Central memory CD8-positive, alpha-beta T cell (primary cell): ENCODE measurements around the gene CYYR1.
"Not testable (repeated sequence)": the region's sequence is repeated elsewhere in the genome, so short reads cannot be mapped to it uniquely, and the experiment has no call there.

Experiments
- ATAC-seq: fragments of 150-1000 bp; cut with Tn5 transposase; replicated peaks from 2 replicates; pipeline ENCODE4 v1.10.0; 2022; ENCODE audit warnings: mild to moderate bottlenecking, moderate FRiP score, moderate number of reproducible peaks; ENCODE audit not compliant: poor library complexity, severe bottlenecking; ENCODE audit errors: extremely low read depth
- DNase-seq, 2 donors: peaks; one replicate each; pipeline ENCODE4 v3.0.0; 2021; ENCODE audit warnings: low spot score in 2 of 2
- H3K27ac Mint-ChIP-seq: one replicate; pipeline ENCODE4 v1.8.0; 2022; ENCODE audit warnings: low read depth, mild to moderate bottlenecking, moderate library complexity, mixed read lengths
- H3K27me3 Mint-ChIP-seq: one replicate; pipeline ENCODE4 v1.8.0; 2022; ENCODE audit warnings: mixed read lengths
- H3K36me3 Mint-ChIP-seq: one replicate; pipeline ENCODE4 v1.8.0; 2022; ENCODE audit warnings: mild to moderate bottlenecking, moderate library complexity, mixed read lengths; ENCODE audit not compliant: insufficient read depth
- H3K4me1 Mint-ChIP-seq: one replicate; pipeline ENCODE4 v1.8.0; 2022; ENCODE audit warnings: mixed read lengths
- H3K4me3 Mint-ChIP-seq: one replicate; pipeline ENCODE4 v1.8.0; 2022; ENCODE audit warnings: mild to moderate bottlenecking, moderate library complexity, mixed read lengths
- H3K9me3 Mint-ChIP-seq: one replicate; pipeline ENCODE4 v1.8.0; 2022; ENCODE audit warnings: mixed read lengths

CYYR1 gene

DNA sequence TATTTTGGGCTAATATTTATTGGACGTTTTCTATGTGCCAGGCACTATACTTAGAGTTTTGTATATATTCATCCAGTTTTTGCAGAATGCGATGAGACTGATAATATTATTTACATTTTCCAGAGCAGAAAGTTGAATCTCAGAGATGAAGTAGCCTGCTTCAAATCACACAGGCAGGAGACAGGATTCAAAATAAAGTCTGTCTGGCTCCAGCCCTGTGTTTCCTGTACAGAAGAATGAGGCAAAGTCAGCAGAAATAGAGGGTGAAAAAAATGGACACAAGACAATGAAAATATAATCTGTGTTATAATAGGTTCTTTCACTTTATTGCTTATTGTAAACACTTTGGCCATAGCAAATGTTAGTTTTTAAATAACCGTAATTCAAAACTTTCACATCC lies 107.2 kb downstream of the CYYR1 start:
- no peak overlapping the region for H3K27ac Mint-ChIP-seq
- no peak overlapping the region for H3K4me3 Mint-ChIP-seq
- ATAC-seq (no peak), DNase-seq (no peak)
- no peaks in the 10 kb centered on the region for H3K27me3 Mint-ChIP-seq
- peaks cover 19% of the 10 kb centered on the region for H3K9me3 Mint-ChIP-seq
- H3K4me1 Mint-ChIP-seq, result no peaks in the 10 kb centered on the region
- no peaks in the 10 kb centered on the region for H3K36me3 Mint-ChIP-seq

DNA sequence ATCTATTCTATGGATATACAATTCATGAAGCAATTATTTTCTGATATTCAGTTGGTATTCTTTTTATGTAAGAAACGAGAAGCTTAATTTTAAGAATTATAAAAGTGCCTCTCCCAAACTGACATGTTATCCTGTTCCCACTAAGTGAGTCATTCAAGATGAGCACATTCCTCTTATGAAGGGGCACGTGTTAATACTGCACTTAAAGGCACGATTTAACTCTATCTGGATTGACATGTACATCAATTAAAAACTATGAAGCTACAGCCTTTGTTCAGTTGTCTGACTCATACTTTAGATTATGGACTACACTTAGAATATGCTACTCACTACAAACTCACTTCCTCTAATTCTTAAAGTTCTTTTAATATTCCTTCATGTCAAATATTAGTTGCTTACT lies 111.6 kb downstream of the CYYR1 start:
- Mint-ChIP-seq H3K4me1 (no peaks in the 10 kb centered on the region), H3K4me3 (no peak overlapping the region), H3K9me3 (peaks cover 24% of the 10 kb centered on the region), H3K36me3 (no peaks in the 10 kb centered on the region), H3K27me3 (no peaks in the 10 kb centered on the region), H3K27ac (no peak overlapping the region)
- ATAC-seq (no peak), DNase-seq (no peak)

DNA sequence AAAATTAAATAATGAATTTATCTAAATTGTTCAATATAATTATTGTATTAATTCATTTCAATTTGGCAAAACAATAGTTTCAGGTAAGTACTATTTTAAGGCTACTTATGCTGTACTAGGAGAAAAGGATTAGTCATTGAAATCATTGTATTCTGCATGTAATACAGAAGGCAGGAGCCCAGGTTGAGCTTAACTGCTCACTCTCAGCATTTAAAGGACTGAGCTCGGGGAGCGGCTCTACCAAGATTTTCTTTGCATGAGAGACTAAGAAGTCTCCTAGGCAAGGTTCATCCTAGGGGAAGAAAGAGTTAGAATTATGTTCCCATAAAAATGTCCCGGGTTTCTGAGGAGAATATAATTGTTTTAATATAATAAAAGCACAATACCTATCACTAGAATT lies 112.5 kb downstream of the CYYR1 start:
- H3K27ac Mint-ChIP-seq, result no peak overlapping the region
- no peaks in the 10 kb centered on the region for H3K4me1 Mint-ChIP-seq
- ATAC-seq, result no peak
- no peaks in the 10 kb centered on the region for H3K36me3 Mint-ChIP-seq
- H3K27me3 Mint-ChIP-seq, result no peaks in the 10 kb centered on the region
- no peak for DNase-seq
- peaks cover 24% of the 10 kb centered on the region for H3K9me3 Mint-ChIP-seq
- no peak overlapping the region for H3K4me3 Mint-ChIP-seq

DNA sequence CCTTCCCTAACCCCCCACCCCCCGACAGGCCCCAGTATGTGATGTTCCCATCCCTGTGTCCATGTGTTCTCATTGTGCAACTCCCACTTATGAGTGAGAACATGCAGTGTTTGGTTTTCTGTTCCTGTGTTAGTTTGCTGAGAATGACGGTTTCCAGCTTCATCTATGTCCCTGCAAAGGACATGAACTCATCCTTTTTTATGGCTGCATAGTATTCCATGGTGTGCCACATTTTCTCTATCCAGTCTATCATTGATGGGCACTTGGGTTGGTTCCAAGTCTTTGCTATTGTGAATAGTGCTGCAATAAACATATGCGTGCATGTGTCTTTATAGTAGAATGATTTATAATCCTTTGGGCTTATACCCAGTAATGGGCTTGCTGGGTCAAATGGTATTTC lies 114.2 kb downstream of the CYYR1 start:
- H3K4me3 Mint-ChIP-seq, DNase-seq, H3K27ac Mint-ChIP-seq, ATAC-seq, H3K36me3 Mint-ChIP-seq, H3K27me3 Mint-ChIP-seq, H3K4me1 Mint-ChIP-seq: not testable (repeated sequence)
- H3K9me3 Mint-ChIP-seq, result peaks cover 24% of the 10 kb centered on the region

DNA sequence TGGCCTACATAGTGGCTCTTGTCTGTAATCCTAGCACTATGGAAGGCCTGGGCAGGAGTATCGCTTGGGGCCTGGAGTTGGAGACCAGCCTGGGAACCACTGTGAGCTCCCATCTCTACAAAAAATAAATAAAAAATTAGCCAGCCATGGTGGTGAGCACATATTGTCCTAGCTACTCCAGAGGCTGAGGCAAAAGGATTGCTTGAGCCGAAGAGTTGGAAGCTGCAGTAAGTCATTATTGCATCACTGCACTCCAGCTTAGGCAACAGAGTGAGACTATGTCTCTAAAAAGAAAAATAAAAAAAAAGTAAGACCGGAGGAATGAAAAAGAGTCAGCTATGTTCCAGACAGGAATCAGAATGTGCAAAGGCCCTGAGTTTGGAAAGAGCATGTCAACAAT lies 115.3 kb downstream of the CYYR1 start:
- Mint-ChIP-seq H3K9me3 (peaks cover 24% of the 10 kb centered on the region), H3K36me3 (no peaks in the 10 kb centered on the region), H3K27me3 (no peaks in the 10 kb centered on the region), H3K4me3 (no peak overlapping the region), H3K4me1 (no peaks in the 10 kb centered on the region), H3K27ac (no peak overlapping the region)
- ATAC-seq (no peak), DNase-seq (no peak)

DNA sequence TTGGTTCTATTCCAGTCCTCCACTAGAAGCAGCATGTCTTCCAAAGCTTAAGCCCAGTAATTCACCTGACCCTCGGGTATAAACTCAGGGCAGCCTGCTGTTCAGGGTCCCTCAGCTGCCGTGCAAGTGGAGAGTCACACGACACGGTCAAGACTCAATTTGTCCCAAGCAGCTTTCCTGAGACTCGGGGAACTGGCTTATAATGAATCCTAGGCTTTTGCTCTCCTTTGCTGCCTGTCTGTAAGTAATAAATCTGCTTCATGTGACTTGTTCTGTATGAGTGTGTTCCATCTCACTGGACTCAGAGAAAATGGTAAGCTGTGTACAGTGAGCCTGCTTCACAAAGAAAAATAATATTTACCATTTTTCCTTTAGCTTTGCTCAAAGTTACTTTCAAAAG lies 119.8 kb downstream of the CYYR1 start:
- Mint-ChIP-seq H3K9me3 (peaks cover 10% of the 10 kb centered on the region), H3K27ac (no peak overlapping the region), H3K4me3 (no peak overlapping the region), H3K36me3 (no peaks in the 10 kb centered on the region), H3K27me3 (no peaks in the 10 kb centered on the region), H3K4me1 (no peaks in the 10 kb centered on the region)
- DNase-seq (no peak), ATAC-seq (no peak)

DNA sequence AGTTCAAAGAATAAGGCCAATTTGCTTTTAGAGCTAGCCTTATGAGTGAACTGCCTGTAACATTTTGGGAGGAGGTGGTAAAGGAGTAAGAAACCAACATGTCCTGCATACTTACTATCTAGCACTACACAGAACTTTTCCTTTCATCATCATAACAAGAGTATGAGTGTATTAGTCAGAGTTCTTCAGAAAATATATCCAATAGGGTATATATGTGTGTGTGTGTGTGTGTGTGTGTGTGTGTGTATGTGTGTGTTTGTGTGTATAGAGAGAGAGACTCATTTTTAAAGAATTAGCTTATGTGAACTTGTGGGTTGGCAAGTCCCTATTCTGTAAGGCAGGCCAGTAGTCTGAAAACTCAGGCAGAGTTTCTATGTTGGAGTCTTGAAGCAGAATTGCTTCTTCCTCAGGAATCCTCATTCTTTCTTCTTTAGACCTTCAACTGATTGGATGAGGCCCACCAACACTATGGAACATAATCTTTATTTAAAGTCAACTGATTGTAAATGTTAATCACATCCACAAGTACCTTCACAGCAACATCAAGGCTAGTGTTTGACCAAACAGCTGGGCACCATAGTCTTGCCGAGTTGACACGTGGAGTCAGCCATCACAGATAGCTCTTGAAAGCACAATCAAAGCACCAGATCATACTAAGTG lies 121.9 kb downstream of the CYYR1 start:
- Mint-ChIP-seq H3K9me3 (peaks cover 6% of the 10 kb centered on the region), H3K4me3 (no peak overlapping the region), H3K36me3 (no peaks in the 10 kb centered on the region), H3K27ac (no peak overlapping the region), H3K27me3 (no peaks in the 10 kb centered on the region), H3K4me1 (no peaks in the 10 kb centered on the region)
- DNase-seq (no peak), ATAC-seq (no peak)

DNA sequence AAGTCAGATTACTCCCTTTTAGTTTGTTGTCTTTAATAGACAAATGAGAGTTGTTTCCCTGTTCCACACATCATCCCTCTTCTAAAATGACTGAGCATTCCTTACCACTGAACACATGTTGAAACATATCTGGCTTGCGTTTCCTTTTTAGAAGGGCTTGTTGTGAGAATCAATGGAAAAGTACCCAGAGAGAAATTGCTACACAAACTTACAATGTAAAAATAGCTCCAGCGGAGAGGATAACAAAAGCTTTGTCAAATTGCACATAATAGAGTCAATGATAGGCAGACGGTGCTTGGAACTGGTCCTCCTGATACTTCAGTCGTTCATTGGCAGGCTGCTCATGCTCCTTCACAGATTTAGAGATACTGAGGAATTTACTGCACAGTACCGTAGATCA lies 123.9 kb downstream of the CYYR1 start:
- Mint-ChIP-seq H3K27me3 (no peaks in the 10 kb centered on the region), H3K9me3 (peaks cover 6% of the 10 kb centered on the region), H3K36me3 (no peaks in the 10 kb centered on the region), H3K4me3 (no peak overlapping the region), H3K27ac (no peak overlapping the region), H3K4me1 (no peaks in the 10 kb centered on the region)
- ATAC-seq (no peak), DNase-seq (no peak)

DNA sequence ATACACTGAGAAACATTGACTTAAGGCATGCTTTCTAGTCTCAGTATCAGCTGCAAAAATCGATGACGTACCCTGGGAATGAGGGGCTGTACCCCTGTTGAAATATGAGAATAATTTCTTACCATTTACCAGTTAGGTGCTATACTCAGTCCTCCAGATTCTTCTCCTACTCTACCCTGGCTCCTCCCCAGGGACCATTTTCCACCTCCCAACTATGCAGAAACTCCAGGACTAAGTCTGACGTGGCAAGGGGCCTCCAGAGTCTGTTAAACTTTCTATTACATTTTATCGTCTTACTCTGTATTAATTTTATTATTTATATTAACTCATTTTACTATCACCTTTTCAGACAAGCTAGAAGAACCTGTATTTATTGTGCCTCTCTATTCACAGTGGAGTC lies 124.3 kb downstream of the CYYR1 start:
- DNase-seq, result no peak

DNA sequence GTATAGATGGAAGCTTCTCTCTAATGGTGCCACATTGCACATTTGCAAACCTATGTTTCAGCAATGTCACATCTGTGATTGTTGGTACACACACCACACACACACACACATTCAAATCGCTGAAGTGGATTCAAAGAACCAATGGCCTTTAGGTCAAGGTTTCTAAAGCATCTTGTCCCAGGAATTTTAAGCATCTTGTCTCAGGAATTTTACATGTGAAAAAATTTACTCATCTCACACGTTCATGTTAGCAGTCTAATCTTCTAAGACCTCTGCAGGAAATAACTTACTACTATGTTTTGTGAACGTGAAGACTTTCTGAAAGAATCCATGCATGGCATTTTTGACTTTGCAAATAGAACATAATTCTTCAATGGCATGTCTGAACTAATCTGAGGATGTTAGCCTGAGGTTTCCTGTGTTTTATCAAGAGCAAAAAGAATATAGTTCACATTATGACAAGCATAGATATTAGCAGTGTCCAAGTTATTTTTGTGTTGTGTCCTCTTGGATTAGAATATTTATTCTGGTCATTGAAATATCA lies 125.1 kb downstream of the CYYR1 start:
- no peak for DNase-seq
- no peak overlapping the region for H3K27ac Mint-ChIP-seq
- no peaks in the 10 kb centered on the region for H3K27me3 Mint-ChIP-seq
- no peak overlapping the region for H3K4me3 Mint-ChIP-seq
- H3K36me3 Mint-ChIP-seq, result no peaks in the 10 kb centered on the region
- H3K9me3 Mint-ChIP-seq, result peaks cover 6% of the 10 kb centered on the region
- no peak for ATAC-seq
- H3K4me1 Mint-ChIP-seq, result no peaks in the 10 kb centered on the region

More for the DNA sequence above, 124.3 kb downstream of the CYYR1 start:
- H3K36me3 Mint-ChIP-seq, result no peaks in the 10 kb centered on the region
- no peak overlapping the region for H3K4me3 Mint-ChIP-seq
- no peak for ATAC-seq
- no peaks in the 10 kb centered on the region for H3K27me3 Mint-ChIP-seq
- peaks cover 6% of the 10 kb centered on the region for H3K9me3 Mint-ChIP-seq
- H3K27ac Mint-ChIP-seq, result no peak overlapping the region
- no peaks in the 10 kb centered on the region for H3K4me1 Mint-ChIP-seq

DNA sequence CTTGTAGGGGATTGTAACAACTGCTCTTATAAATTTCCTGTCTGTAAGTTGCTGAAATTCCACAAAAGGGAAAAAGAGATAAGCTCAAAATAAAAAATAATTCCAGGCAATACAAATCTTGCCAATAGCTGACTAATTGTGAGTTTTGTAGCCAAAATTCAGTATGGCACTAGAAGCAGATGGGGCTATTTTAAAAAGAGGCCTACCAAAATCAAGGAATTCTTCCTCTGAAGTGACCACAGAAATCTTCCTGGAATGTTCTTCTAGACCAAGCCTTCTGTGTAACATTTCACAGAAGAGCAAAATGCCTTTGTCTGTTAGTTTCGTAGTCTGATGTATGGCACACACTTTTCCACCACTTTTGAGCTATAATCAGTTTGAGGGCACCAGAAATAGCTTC lies 127.6 kb downstream of the CYYR1 start:
- Mint-ChIP-seq H3K9me3 (peaks cover 6% of the 10 kb centered on the region), H3K36me3 (no peaks in the 10 kb centered on the region), H3K4me1 (no peaks in the 10 kb centered on the region), H3K27me3 (no peaks in the 10 kb centered on the region), H3K27ac (no peak overlapping the region), H3K4me3 (no peak overlapping the region)
- DNase-seq (no peak), ATAC-seq (no peak)

DNA sequence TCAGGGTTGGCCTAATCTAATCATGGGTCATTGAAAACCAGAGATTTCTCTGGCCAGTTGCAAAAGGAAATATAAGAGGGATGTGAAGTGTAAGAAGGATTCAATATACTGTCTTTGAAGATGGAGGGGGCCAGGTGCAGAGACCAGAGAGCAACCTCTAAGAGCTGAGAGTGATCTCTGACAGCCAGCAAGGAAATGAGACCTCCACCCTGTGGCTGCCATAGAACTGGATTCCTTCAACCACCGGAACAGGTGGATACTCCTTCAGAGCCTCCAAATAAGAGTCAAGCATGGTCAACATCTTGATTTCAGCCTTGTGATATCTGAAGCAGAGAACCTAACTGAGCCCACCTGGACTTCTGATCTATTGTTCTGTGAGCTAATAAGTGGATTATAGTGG lies 128.4 kb downstream of the CYYR1 start:
- Mint-ChIP-seq H3K4me3 (no peak overlapping the region), H3K4me1 (no peaks in the 10 kb centered on the region), H3K27ac (no peak overlapping the region), H3K36me3 (no peaks in the 10 kb centered on the region), H3K9me3 (peaks cover 6% of the 10 kb centered on the region), H3K27me3 (no peaks in the 10 kb centered on the region)
- DNase-seq (no peak), ATAC-seq (no peak)

DNA sequence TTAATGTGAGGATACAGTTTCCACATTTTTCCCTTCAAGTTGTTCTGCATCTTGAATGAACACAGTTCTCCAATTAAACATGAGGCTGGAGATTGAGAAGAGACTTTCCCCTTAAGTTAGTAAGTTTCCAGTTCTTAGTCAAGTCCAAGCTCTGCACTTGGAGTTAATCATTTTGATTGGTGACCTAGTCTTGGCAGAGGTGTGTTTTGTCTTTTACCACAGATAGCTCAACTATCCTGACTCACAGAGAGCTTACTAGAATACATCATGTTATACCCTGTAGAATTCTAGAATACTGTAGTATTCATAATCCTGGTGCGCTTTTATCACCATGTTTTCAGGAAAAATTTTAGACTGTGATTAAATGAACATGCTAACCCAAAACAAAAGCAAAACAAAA lies 129.2 kb downstream of the CYYR1 start:
- H3K9me3 Mint-ChIP-seq, result peaks cover 8% of the 10 kb centered on the region
- H3K27me3 Mint-ChIP-seq, result no peaks in the 10 kb centered on the region
- no peak overlapping the region for H3K4me3 Mint-ChIP-seq
- ATAC-seq (no peak), DNase-seq (no peak)
- no peaks in the 10 kb centered on the region for H3K4me1 Mint-ChIP-seq
- no peaks in the 10 kb centered on the region for H3K36me3 Mint-ChIP-seq
- no peak overlapping the region for H3K27ac Mint-ChIP-seq
